Measurements from ENCODE around the gene TRPM2.

DNA sequence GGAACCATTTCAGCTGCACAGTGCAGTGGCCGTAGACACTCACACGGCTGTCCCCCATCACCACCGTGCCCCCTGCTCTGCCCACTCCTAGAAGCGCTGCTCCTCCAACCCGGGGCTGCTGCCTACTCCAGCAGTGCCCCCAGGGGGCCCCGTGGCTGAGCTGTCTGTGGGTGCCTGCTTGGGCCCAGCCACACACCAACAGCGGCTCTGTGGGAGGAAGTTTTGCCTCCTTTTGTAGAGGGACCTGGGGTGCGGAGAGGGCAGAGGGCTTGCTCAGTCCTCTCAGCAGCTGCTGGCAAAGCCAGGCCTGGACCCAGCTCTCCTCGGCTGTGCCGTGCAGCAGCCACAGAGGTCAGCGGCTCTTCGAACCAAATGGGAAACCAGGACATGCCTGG lies 90.5 kb downstream of the TRPM2 start:
- TF ChIP-seq, protein P1, sequence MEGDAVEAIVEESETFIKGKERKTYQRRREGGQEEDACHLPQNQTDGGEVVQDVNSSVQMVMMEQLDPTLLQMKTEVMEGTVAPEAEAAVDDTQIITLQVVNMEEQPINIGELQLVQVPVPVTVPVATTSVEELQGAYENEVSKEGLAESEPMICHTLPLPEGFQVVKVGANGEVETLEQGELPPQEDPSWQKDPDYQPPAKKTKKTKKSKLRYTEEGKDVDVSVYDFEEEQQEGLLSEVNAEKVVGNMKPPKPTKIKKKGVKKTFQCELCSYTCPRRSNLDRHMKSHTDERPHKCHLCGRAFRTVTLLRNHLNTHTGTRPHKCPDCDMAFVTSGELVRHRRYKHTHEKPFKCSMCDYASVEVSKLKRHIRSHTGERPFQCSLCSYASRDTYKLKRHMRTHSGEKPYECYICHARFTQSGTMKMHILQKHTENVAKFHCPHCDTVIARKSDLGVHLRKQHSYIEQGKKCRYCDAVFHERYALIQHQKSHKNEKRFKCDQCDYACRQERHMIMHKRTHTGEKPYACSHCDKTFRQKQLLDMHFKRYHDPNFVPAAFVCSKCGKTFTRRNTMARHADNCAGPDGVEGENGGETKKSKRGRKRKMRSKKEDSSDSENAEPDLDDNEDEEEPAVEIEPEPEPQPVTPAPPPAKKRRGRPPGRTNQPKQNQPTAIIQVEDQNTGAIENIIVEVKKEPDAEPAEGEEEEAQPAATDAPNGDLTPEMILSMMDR (conservative IDR thresholded peaks at IDR 0.05; ENCODE audit: low read depth, low read length), result no peak
- TF ChIP-seq CEBPB (IDR thresholded peaks at IDR 0.05; ENCODE audit: low read depth, low read length), result no peak
- TF ChIP-seq MAZ (IDR thresholded peaks at IDR 0.05; ENCODE audit: borderline replicate concordance, low read depth, low read length), result no peak
- no peak for TF ChIP-seq RFX5 (IDR thresholded peaks at IDR 0.05; ENCODE audit: low read depth, low read length)

All from IMR-90 (cell line).